Measurements from ENCODE around the gene TRPV4.

Gene TRPV4

DNA sequence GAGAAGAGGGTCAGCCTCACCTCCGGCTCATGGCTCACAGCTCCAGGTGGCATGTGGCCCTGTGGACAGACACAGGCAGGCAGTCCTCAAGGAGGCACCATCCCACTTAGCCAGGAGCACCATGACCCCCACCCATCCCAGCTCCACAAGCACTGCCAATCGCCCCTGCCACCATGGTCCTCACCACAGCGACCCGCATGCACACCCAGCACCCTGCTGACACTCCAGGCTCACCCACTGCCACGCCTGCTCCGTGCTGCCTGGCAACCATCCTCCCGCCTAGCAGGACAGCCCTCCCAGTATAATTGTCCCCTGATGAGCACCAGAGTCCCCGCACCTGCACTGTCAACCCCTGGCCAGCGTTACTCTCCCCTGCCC lies 50.9 kb downstream of the TRPV4 start:
- TF ChIP-seq TAF1 (IDR thresholded peaks at IDR 0.05; ENCODE audit: borderline replicate concordance, low read depth, low read length) (no peak), POLR2AphosphoS5 (IDR thresholded peaks at IDR 0.05; ENCODE audit: low read depth, low read length) (no peak), POLR2A (IDR thresholded peaks at IDR 0.05; ENCODE audit: low read depth, low read length) (no peak)
- no peak for FAIRE-seq
- no peak for DNase-seq (ENCODE audit: insufficient read length)

- FAIRE-seq (no peak), DNase-seq (ENCODE audit: insufficient read length) (no peak)
- TF ChIP-seq POLR2AphosphoS5 (IDR thresholded peaks at IDR 0.05; ENCODE audit: low read depth, low read length) (no peak), TAF1 (IDR thresholded peaks at IDR 0.05; ENCODE audit: borderline replicate concordance, low read depth, low read length) (no peak), POLR2A (IDR thresholded peaks at IDR 0.05; ENCODE audit: low read depth, low read length) (no peak)
Measured at GRCh38 chr12:109781668-109782325, 51.4 kb downstream of the TRPV4 start.

DNA sequence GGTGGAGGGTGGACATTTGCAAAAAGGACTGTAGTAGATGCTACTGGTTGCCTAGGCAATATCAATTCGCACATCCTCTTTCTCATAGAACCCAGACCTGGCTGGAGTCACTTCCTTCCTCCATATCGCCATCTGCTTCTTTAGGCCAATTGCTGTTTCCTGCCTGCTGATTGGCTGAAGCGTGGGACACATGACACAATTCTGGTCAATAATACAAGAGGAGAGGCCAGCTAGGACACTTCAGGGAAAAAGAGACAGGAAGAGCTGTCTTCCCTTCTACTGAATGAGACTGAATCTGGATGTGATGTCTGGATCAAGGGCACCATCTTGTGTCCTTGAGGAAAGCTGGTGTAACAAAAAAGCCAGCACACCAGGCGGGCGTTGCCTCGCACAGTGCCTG lies 53.8 kb downstream of the TRPV4 start:
- DNase-seq (ENCODE audit: insufficient read length), result no peak

DNA sequence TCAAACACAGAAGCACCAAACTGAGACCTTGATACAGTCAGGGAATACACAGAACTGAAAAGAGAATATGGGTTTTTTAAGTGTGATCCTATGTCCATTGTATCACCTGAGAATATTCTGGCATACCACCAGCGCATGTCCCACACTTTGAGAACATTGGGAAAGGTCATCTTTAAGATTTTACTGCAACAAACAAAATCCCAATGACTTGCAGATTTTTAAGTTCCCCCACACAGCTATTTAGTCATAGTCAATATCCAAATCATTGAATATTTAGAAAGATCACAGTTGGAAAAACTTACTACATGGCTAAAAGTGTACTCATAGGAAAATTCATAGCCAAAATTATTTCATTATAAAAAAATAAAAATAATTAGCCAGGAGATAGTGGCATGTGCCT lies 54.5 kb downstream of the TRPV4 start:
- DNase-seq (ENCODE audit: insufficient read length), result no peak
- FAIRE-seq, result no peak
- TF ChIP-seq POLR2A (IDR thresholded peaks at IDR 0.05; ENCODE audit: low read depth, low read length) (no peak), POLR2AphosphoS5 (IDR thresholded peaks at IDR 0.05; ENCODE audit: low read depth, low read length) (no peak), TAF1 (IDR thresholded peaks at IDR 0.05; ENCODE audit: borderline replicate concordance, low read depth, low read length) (no peak)

More for the DNA sequence above, 53.8 kb downstream of the TRPV4 start:
- TF ChIP-seq TAF1 (IDR thresholded peaks at IDR 0.05; ENCODE audit: borderline replicate concordance, low read depth, low read length) (no peak), POLR2A (IDR thresholded peaks at IDR 0.05; ENCODE audit: low read depth, low read length) (no peak)
- FAIRE-seq, result no peak

- FAIRE-seq (no peak), DNase-seq (ENCODE audit: insufficient read length) (peak; percentile 54)
- TF ChIP-seq POLR2A (IDR thresholded peaks at IDR 0.05; ENCODE audit: low read depth, low read length) (no peak), POLR2AphosphoS5 (IDR thresholded peaks at IDR 0.05; ENCODE audit: low read depth, low read length) (no peak), TAF1 (IDR thresholded peaks at IDR 0.05; ENCODE audit: borderline replicate concordance, low read depth, low read length) (no peak)
Measured at GRCh38 chr12:109777544-109777943, 55.7 kb downstream of the TRPV4 start.

GRCh38 chr12:109776624-109777023 lies 56.6 kb downstream of the TRPV4 start:
- no peak for FAIRE-seq

DNA sequence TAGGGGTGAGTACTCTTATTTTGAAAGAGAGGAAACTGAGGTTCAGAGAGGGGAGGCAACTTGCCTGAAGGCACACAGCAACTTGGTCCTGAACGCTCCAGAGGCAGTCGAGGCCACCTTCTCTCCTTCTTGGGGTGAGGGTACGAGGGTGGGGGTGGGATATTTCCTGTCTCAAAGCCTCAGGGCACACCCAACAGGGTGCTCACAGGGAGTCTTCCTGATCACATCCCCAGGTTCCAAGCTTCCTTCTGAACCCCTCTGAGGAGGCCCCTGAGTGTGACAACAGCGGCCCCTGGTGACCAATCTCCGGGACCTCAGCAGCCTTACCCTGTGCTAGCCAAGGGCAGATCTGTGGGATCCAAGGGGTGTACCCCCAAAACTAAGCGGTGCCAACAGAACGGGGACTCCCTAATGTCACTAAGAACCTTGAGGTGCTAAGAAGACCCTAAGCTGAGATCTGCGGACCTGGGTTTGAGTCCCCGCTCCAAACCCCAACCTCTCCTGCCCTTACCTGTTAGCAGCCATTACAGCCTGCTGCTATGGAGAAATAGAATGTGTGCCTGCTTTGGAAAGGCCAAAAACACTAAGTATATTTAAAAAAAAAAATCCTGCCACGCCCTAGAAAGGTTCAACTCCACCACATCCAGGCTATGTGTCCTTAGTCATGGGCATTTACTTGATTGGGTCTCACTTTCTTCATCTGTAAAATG lies 57.9 kb downstream of the TRPV4 start:
- no peak for TF ChIP-seq POLR2A (IDR thresholded peaks at IDR 0.05; ENCODE audit: low read depth, low read length)
- no peak for TF ChIP-seq TAF1 (IDR thresholded peaks at IDR 0.05; ENCODE audit: borderline replicate concordance, low read depth, low read length)
- no peak for TF ChIP-seq POLR2AphosphoS5 (IDR thresholded peaks at IDR 0.05; ENCODE audit: low read depth, low read length)
- peak; percentile 21 for FAIRE-seq
- peak; percentile 67 for DNase-seq (ENCODE audit: insufficient read length)

More at GRCh38 chr12:109776624-109777023, 56.6 kb downstream of the TRPV4 start:
- TF ChIP-seq POLR2A (IDR thresholded peaks at IDR 0.05; ENCODE audit: low read depth, low read length), result no peak
- no peak for TF ChIP-seq TAF1 (IDR thresholded peaks at IDR 0.05; ENCODE audit: borderline replicate concordance, low read depth, low read length)
- TF ChIP-seq POLR2AphosphoS5 (IDR thresholded peaks at IDR 0.05; ENCODE audit: low read depth, low read length), result no peak
- no peak for DNase-seq (ENCODE audit: insufficient read length)

DNA sequence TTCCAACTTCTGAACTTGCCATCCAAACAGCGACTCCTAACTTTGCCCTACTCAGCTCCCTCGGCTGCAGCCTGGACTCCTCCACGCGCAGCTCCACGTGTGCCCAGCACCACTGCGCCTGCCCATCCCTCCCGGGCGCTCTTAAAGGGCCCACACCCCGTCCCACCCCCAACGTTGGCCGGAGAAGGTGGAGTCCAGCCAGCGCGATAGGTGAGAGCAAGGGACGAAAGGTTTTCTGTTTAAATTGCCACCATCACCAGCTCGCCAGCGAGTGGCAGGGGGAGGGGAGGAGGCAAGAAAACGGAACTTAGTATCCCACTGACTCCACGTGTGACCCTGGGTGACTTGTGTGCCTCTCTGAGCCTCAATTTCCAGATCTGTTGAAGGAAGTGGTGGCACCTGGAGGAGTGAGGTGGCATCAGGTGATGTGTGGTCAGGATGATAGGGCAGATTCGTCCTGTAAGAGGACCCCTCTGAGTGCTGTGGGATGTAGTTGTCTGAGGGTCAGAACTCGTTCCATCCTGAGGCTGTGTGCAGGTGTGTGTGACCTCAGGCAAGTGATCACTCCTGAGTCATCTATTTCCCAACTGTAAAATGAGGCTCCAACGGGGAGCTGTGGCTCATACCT lies 59.7 kb downstream of the TRPV4 start:
- TF ChIP-seq TAF1 (IDR thresholded peaks at IDR 0.05; ENCODE audit: borderline replicate concordance, low read depth, low read length) (no peak), POLR2AphosphoS5 (IDR thresholded peaks at IDR 0.05; ENCODE audit: low read depth, low read length) (no peak), POLR2A (IDR thresholded peaks at IDR 0.05; ENCODE audit: low read depth, low read length) (no peak)
- FAIRE-seq, result no peak
- DNase-seq (ENCODE audit: insufficient read length), result no peak

- DNase-seq (ENCODE audit: insufficient read length) (no peak), FAIRE-seq (no peak)
- TF ChIP-seq POLR2A (IDR thresholded peaks at IDR 0.05; ENCODE audit: low read depth, low read length) (no peak), POLR2AphosphoS5 (IDR thresholded peaks at IDR 0.05; ENCODE audit: low read depth, low read length) (no peak), TAF1 (IDR thresholded peaks at IDR 0.05; ENCODE audit: borderline replicate concordance, low read depth, low read length) (no peak)
Measured at GRCh38 chr12:109772622-109773321, 60.4 kb downstream of the TRPV4 start.

DNA sequence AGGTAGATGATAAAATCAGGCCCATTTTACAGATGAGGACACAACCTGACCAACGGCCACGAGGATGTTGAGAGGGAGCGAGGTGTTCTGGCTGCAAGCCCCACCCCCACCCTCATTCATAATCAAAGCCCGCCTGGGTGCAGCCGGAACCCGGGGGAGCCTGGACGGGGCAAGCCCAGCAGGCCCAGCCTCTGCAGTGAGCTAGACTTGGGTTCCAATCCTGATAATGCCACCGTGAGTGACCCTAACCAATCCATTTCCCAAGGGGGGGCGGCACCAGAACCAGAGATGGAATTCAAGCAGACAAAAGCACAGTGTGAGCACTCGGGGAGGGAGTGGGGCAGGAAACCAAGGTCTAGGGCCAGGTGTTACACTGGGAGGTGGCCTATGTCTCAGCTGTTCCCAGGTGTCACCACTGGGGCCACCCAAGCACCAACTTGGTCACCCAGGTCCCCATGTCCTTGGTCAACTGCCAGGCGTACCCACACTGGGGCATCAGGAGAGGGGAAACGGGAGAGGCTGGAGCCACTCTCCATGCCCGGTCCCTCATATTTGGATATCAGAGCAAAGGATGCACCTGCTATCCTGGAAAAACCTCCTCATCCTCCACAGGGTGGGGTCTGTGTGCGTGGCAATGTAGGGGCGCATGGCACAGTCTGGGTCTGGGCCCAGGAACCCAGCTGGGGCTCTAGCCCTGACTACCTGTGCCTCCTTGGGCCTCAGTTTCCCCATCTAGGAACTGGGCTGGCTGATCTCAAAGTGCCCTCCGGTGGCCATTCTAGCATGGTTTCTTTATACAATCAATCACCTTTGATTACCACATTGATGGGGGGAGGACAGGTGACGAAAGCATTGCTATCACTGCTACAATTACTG lies 61.2 kb downstream of the TRPV4 start:
- FAIRE-seq (no peak), DNase-seq (ENCODE audit: insufficient read length) (no peak)
- no peak for TF ChIP-seq POLR2AphosphoS5 (IDR thresholded peaks at IDR 0.05; ENCODE audit: low read depth, low read length)
- no peak for TF ChIP-seq TAF1 (IDR thresholded peaks at IDR 0.05; ENCODE audit: borderline replicate concordance, low read depth, low read length)
- no peak for TF ChIP-seq POLR2A (IDR thresholded peaks at IDR 0.05; ENCODE audit: low read depth, low read length)
